K562 (cell line): ENCODE measurements around the gene PHKG2. TPM values are rescaled to one million over a fixed set of nuclear protein-coding genes. Genes with fewer than 3 reads are reported as not detected.
A peak's percentile ranks its signal among the peaks of the same experiment; 100 is the strongest.

Experiments
- ATAC-seq: fragments of 200-7000 bp; cut with Tn5 transposase; 3 replicates; pipeline ENCODE4 v1.9.1; 2020; ENCODE audit warnings: moderate library complexity
- BruUV-seq: library from RNA; stranded (reverse); fragments of 400-500 nt; replicated peaks from 2 replicates; lab custom pipeline; 2021; lab: Mats Ljungman, UMichigan
- CTCF ChIA-PET: fragments of 300-600 bp; formaldehyde crosslinking; extraction: SDS; loops from one replicate; lab custom pipeline; 2021; ENCODE audit warnings: low intra/inter-chr PET ratio; lab: Yijun Ruan, JAX
- POLR2A ChIA-PET: fragments of 300-600, 350-650 bp; sonication (Branson Sonifier 250); formaldehyde crosslinking; extraction: SDS; loops from one replicate; lab custom pipeline; 2021; ENCODE audit warnings: antibody characterized with exemption, inconsistent platforms; lab: Yijun Ruan, JAX
- DNase-seq, 4 experiments: peaks; one replicate each; pipeline versions ENCODE4 v3.0.0 to v3.0.0-alpha.2; 2011 to 2018; ENCODE audit warnings: low spot score in 3 of 4, mixed read lengths in 3 of 4; ENCODE audit errors: extremely low read depth in 1 of 4
- FAIRE-seq: peaks from 2 replicates; lab custom pipeline; 2011; peaks lifted over from hg19 to GRCh38; lab: Jason Lieb, UNC
- H2AFZ ChIP-seq: 2 replicates; pipeline ENCODE4 v1.6.0; 2011; ENCODE audit warnings: low read depth, low read length, control low read depth, inconsistent platforms
- H3K27ac ChIP-seq: fragments of 200-600 bp; 3 replicates; pipeline ENCODE4 v1.8.0; 2011; ENCODE audit warnings: low read depth, mild to moderate bottlenecking, control low read depth, inconsistent platforms, low read length, moderate library complexity, mixed read lengths; ENCODE audit errors: extremely low read depth
- H3K27me3 ChIP-seq, 2 experiments: fragments of 300-600 bp in 1 of 2; 2 replicates in 1 of 2; 3 replicates in 1 of 2; pipeline versions ENCODE4 v1.6.0 to v1.8.0; 2011; ENCODE audit warnings: inconsistent platforms in 2 of 2, low read length in 2 of 2, mild to moderate bottlenecking in 1 of 2, mixed read lengths in 1 of 2, moderate library complexity in 1 of 2; ENCODE audit not compliant: control insufficient read depth in 2 of 2, insufficient read depth in 2 of 2
- H3K36me3 ChIP-seq: fragments of 300-600 bp; 3 replicates; pipeline ENCODE4 v1.8.0; 2011; ENCODE audit warnings: mild to moderate bottlenecking, low read length, inconsistent platforms; ENCODE audit not compliant: control insufficient read depth, insufficient read depth
- H3K4me1 ChIP-seq, 2 experiments: fragments of 200-600 bp in 1 of 2; replicated peaks in 1 of 2; 2 replicates in 1 of 2; 3 replicates in 1 of 2; pipeline versions ENCODE4 v1.5.1 to v1.8.0; 2011; ENCODE audit warnings: inconsistent platforms in 2 of 2, low read length in 2 of 2, mild to moderate bottlenecking in 1 of 2, mixed read lengths in 1 of 2, moderate library complexity in 1 of 2; ENCODE audit not compliant: control insufficient read depth in 2 of 2, insufficient read depth in 2 of 2
- H3K4me2 ChIP-seq: 2 replicates; pipeline ENCODE4 v1.6.1; 2011; ENCODE audit warnings: low read length, control low read depth, inconsistent platforms, mixed read lengths; ENCODE audit not compliant: insufficient read depth
- H3K4me3 ChIP-seq: fragments of 200-600 bp; sonication (generic), shearing (Covaris generic); 2 replicates; pipeline ENCODE4 v1.5.1; 2016; ENCODE audit warnings: control low read depth, inconsistent platforms
- H3K79me2 ChIP-seq: fragments of 200-600 bp; 3 replicates; pipeline ENCODE4 v1.8.0; 2011; ENCODE audit warnings: low read length, inconsistent platforms; ENCODE audit not compliant: control insufficient read depth, insufficient read depth
- H3K9ac ChIP-seq, 2 experiments: 2 replicates each; pipeline versions ENCODE4 v1.6.0 to v1.6.1; 2011; ENCODE audit warnings: low read depth in 2 of 2, low read length in 2 of 2, control low read depth in 1 of 2, inconsistent platforms in 1 of 2, mild to moderate bottlenecking in 1 of 2, mixed read lengths in 1 of 2; ENCODE audit not compliant: insufficient read depth in 1 of 2
- H3K9me1 ChIP-seq: one replicate; pipeline ENCODE4 v1.6.0; 2011; ENCODE audit warnings: inconsistent platforms, mild to moderate bottlenecking, low read length, moderate library complexity; ENCODE audit not compliant: control insufficient read depth, insufficient read depth
- H3K9me3 ChIP-seq: replicated peaks from 2 replicates; pipeline ENCODE4 v1.5.1; 2011; ENCODE audit warnings: low read depth, low read length, inconsistent platforms; ENCODE audit not compliant: control insufficient read depth, insufficient read depth
- H4K20me1 ChIP-seq: replicated peaks from 2 replicates; pipeline ENCODE4 v1.6.1; 2011; ENCODE audit warnings: low read length, inconsistent platforms, mixed read lengths; ENCODE audit not compliant: control insufficient read depth, insufficient read depth
- CSDE1 ChIP-seq, 2 experiments: fragments of 450-650 bp; IDR thresholded peaks; 2 replicates each; pipeline ENCODE4 v1.6.1; 2016; ENCODE audit warnings: mild to moderate bottlenecking in 1 of 2
- EP400 ChIP-seq: fragments of 450-650 bp; IDR thresholded peaks from 2 replicates; pipeline ENCODE4 v1.6.1; 2017; ENCODE audit warnings: antibody characterized with exemption, mild to moderate bottlenecking, moderate library complexity
- HNRNPL ChIP-seq: fragments of 200-400 bp; formaldehyde crosslinking; IDR thresholded peaks from 2 replicates; pipeline ENCODE4 v1.6.1; 2017; ENCODE audit warnings: low read depth, mild to moderate bottlenecking, low read length
- L3MBTL2 ChIP-seq: fragments of 450-650 bp; IDR thresholded peaks from 2 replicates; pipeline ENCODE4 v1.6.1; 2016; ENCODE audit warnings: mild to moderate bottlenecking, moderate library complexity
- LARP7 ChIP-seq: fragments of 450-650 bp; IDR thresholded peaks from 2 replicates; pipeline ENCODE4 v1.6.1; 2016
- NFIC ChIP-seq: fragments of 450-650 bp; IDR thresholded peaks from 2 replicates; pipeline ENCODE4 v1.6.1; 2017; ENCODE audit warnings: mild to moderate bottlenecking, inconsistent platforms
- NR2C1 ChIP-seq, 2 experiments: fragments of 450-650 bp; IDR thresholded peaks; 2 replicates each; pipeline ENCODE4 v1.6.1; 2017; ENCODE audit warnings: mild to moderate bottlenecking in 2 of 2, antibody characterized with exemption in 1 of 2, inconsistent platforms in 1 of 2, missing compliant biosample characterization in 1 of 2, missing genetic modification characterization in 1 of 2
- POLR2AphosphoS5 ChIP-seq: IDR thresholded peaks from 2 replicates; pipeline ENCODE4 v1.6.1; 2011; ENCODE audit warnings: mild to moderate bottlenecking, low read depth, low read length, moderate library complexity; ENCODE audit not compliant: control insufficient read depth, insufficient read depth
- RAD21 ChIP-seq, 2 experiments: fragments of 250-450 bp in 1 of 2; fragments of 450-650 bp in 1 of 2; sonication (Bioruptor Pico) in 1 of 2; formaldehyde crosslinking in 1 of 2; IDR thresholded peaks in 1 of 2; conservative IDR thresholded peaks in 1 of 2; 2 replicates each; pipeline versions ENCODE4 v1.4.0 to v1.8.0; 2020 to 2022; ENCODE audit warnings: mild to moderate bottlenecking in 2 of 2, moderate library complexity in 1 of 2
- RBM22 ChIP-seq: fragments of 200-400 bp; formaldehyde crosslinking; IDR thresholded peaks from 2 replicates; pipeline ENCODE4 v1.6.1; 2018; ENCODE audit warnings: low read length, low read depth; ENCODE audit not compliant: poor library complexity, severe bottlenecking
- RUNX1 ChIP-seq: sonication (generic); IDR thresholded peaks from 2 replicates; pipeline ENCODE4 v1.6.1; 2016; ENCODE audit warnings: antibody characterized with exemption, low read depth
- ZNF146 ChIP-seq: IDR thresholded peaks from one replicate; pipeline ENCODE4 v1.6.1; 2018; ENCODE audit warnings: missing compliant biosample characterization; ENCODE audit not compliant: unreplicated experiment
- ZNF3 ChIP-seq: fragments of 250-450 bp; sonication (Bioruptor Pico); IDR thresholded peaks from 2 replicates; pipeline ENCODE4 v1.5.0; 2021; ENCODE audit warnings: mild to moderate bottlenecking, moderate library complexity
- WGBS: fragments of 100-300 bp; shearing (Covaris generic); methylation state at CpG from one replicate; pipeline ENCODE4 v1.1.6; 2016; ENCODE audit warnings: low coverage, mixed read lengths; ENCODE audit not compliant: insufficient coverage; ENCODE audit errors: missing lambda C conversion rate; 5-methylcytosine and 5-hydroxymethylcytosine counted together
- in situ Hi-C: fragments of 300-500 bp; cut with MboI; formaldehyde crosslinking; loops from 4 replicates; pipeline ENCODE4 v1.15.0; 2018; ENCODE audit warnings: inconsistent platforms, mixed read lengths
- intact Hi-C: fragments of 100-400 bp; cut with micrococcal nuclease; formaldehyde crosslinking; loops from 2 replicates; pipeline ENCODE4 v1.14.2; 2022
- polyA plus RNA-seq, 8 experiments: library from polyadenylated mRNA; depleted of rRNA in 4 of 8; stranded (reverse) in 5 of 8; unstranded in 3 of 8; fragments of >200 nt; fragmentation: Nextera tagmentation in 2 of 8; fragmentation: Illumina TruSeq in 1 of 8; extraction: Ambion mirVana in 2 of 8; extraction: Trizol in 1 of 8; gene quantifications; 2 replicates each; pipeline versions ENCODE4 v1.2.1 to v1.2.3, GENCODE V29; 2011 to 2014; ENCODE audit warnings: inconsistent platforms in 1 of 8, missing spikeins in 1 of 8
- total RNA-seq, 7 experiments: library from RNA; depleted of rRNA in 6 of 7; stranded (reverse); fragments of >200 nt in 6 of 7; fragmentation: Illumina TruSeq in 2 of 7; extraction: Trizol in 2 of 7; gene quantifications; 2 replicates each; pipeline versions ENCODE4 v1.2.1 to v1.2.3, GENCODE V29; 2011 to 2021; ENCODE audit warnings: low replicate concordance in 1 of 7
- TF ChIP-seq, protein P1 (sequence below): sonication (generic); formaldehyde crosslinking; IDR thresholded peaks from 2 replicates; pipeline ENCODE4 v1.9.0; 2022; ENCODE audit warnings: mild to moderate bottlenecking, missing genetic modification reagents
- TF ChIP-seq, protein P2 (sequence below): fragments of 200-800 bp; sonication (Bioruptor generic); IDR thresholded peaks from 2 replicates; pipeline ENCODE4 v1.6.1; 2017; ENCODE audit warnings: missing genetic modification characterization, missing compliant biosample characterization
- TF ChIP-seq, protein P3 (sequence below): fragments of 450-650 bp; formaldehyde crosslinking; IDR thresholded peaks from 2 replicates; pipeline ENCODE4 v1.4.0; 2022; ENCODE audit warnings: missing genetic modification characterization
- TF ChIP-seq, protein P4 (sequence below): sonication (generic); formaldehyde crosslinking; IDR thresholded peaks from 2 replicates; pipeline ENCODE4 v1.8.1; 2022; ENCODE audit warnings: missing genetic modification reagents

Gene PHKG2
- total and polyA plus RNA-seq, 9 of the 15 experiments (the other 6 are each of a cell fraction or from before 2014, with no cell fraction given) = 5.8 to 54.2 (median 30.7) TPM

DNA sequence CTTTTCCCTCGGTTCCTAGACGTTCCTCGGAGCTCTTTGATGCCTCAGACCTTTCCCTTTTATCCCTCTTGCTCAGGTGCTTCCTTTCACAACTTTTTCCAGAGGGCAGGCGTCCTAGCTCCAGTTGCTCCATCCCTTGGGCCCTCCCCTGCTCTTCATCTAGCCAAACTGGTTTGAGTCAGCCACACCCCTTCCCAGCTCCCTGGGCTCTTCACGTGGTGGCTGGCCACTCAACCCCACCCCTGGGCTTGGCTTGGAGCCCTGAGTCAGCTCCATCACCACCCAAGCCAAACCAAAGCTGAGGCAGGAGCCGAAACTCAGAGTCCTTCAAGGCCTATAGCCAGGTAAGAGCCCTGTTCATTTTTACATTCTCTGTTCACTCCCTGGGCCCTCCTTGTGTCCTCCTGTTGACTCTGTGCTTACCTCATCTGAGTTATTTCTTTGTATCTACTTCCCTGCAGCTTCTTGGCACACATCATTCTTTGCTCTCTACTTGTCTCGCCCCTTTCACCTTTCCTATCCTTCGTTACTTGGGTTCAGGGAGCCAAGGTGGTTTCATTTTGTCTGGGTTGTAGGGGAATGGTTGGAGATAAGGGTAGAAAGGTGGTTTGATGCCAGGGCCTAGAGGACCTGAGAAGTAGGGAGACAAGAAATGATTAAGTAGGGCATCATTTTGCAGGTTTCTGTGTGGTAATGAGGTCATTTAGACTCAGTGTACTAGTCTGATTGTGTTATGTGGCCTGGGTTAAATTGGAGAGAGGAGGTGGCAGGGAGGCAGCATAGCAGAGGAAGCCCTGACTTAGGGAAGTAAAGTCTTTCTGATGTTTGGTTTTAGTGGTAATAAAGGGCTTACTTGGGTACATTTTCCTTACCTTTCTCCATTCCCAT, 7.6 kb upstream of the PHKG2 start:
- no peak overlapping the region; the same call in 2 of the 3 replicates for H3K27ac ChIP-seq
- WGBS = 69% methylated on average over 7 of the region's 8 CpGs
- ChIA-PET POLR2A (interaction anchor here (0.5 to 1.0 kb wide), 3 partner anchors 10 to 104 kb away, joined by 3 read pairs; no protein-coding TSS in a partner anchor), CTCF (interaction anchor here (0.6 kb wide), 1 partner anchor 10 kb away, joined by 3 read pairs; no protein-coding TSS in a partner anchor)
- peaks cover 5% of the 10 kb centered on the region for H3K9me1 ChIP-seq
- no peak overlapping the region for H2AFZ ChIP-seq
- no peaks in the 10 kb centered on the region for H3K9me3 ChIP-seq
- no peaks in the 10 kb centered on the region for H3K27me3 ChIP-seq
- ATAC-seq (peak; percentile 90), DNase-seq (peak; percentile 54 to 74 (median 68)), FAIRE-seq (peak; percentile 80)
- peaks cover 10 to 23% of the 10 kb centered on the region in 2 experiments; a peak in 4 of 5 replicates for H3K4me1 ChIP-seq
- H3K36me3 ChIP-seq = peaks cover 95% of the 10 kb centered on the region
- BruUV-seq = no TSS peak
- no peaks in the 10 kb centered on the region; the same call in 2 of the 3 replicates for H3K79me2 ChIP-seq
- H4K20me1 ChIP-seq = no peaks in the 10 kb centered on the region
- no peak overlapping the region for H3K9ac ChIP-seq
- no peak overlapping the region for H3K4me2 ChIP-seq
- no peak overlapping the region for H3K4me3 ChIP-seq
- in situ Hi-C loops (no loop called here), intact Hi-C loops (no loop called here)
- TF ChIP-seq RBM22 = no peak
- TF ChIP-seq HNRNPL = no peak
- TF ChIP-seq CSDE1 (IDR thresholded peaks at IDR 0.05) = no peak
- TF ChIP-seq, protein P1, sequence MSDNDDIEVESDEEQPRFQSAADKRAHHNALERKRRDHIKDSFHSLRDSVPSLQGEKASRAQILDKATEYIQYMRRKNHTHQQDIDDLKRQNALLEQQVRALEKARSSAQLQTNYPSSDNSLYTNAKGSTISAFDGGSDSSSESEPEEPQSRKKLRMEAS (CRISPR knock-in tag) = 0 out of 2 replicates have a peak, but pooled peaks have one; percentile 25
- no peak for TF ChIP-seq ZNF3
- TF ChIP-seq ZNF146 (CRISPR knock-in tag) = no peak
- TF ChIP-seq RAD21 (CRISPR knock-in tag; conservative IDR thresholded peaks at IDR 0.05 in 1 of 2, IDR thresholded peaks at IDR 0.05 in 1 of 2) = no peak
- TF ChIP-seq EP400 = no peak
- no peak for TF ChIP-seq NR2C1 (IDR thresholded peaks at IDR 0.05)
- no peak for TF ChIP-seq NR2C1 (tag; IDR thresholded peaks at IDR 0.05)
- no peak for TF ChIP-seq L3MBTL2
- TF ChIP-seq, protein P2, sequence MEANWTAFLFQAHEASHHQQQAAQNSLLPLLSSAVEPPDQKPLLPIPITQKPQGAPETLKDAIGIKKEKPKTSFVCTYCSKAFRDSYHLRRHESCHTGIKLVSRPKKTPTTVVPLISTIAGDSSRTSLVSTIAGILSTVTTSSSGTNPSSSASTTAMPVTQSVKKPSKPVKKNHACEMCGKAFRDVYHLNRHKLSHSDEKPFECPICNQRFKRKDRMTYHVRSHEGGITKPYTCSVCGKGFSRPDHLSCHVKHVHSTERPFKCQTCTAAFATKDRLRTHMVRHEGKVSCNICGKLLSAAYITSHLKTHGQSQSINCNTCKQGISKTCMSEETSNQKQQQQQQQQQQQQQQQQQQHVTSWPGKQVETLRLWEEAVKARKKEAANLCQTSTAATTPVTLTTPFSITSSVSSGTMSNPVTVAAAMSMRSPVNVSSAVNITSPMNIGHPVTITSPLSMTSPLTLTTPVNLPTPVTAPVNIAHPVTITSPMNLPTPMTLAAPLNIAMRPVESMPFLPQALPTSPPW (CRISPR knock-in tag) = peak; percentile 17; the same call in 1 of the 2 replicates
- TF ChIP-seq, protein P3, sequence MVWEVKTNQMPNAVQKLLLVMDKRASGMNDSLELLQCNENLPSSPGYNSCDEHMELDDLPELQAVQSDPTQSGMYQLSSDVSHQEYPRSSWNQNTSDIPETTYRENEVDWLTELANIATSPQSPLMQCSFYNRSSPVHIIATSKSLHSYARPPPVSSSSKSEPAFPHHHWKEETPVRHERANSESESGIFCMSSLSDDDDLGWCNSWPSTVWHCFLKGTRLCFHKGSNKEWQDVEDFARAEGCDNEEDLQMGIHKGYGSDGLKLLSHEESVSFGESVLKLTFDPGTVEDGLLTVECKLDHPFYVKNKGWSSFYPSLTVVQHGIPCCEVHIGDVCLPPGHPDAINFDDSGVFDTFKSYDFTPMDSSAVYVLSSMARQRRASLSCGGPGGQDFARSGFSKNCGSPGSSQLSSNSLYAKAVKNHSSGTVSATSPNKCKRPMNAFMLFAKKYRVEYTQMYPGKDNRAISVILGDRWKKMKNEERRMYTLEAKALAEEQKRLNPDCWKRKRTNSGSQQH (CRISPR knock-in tag) = no peak
- TF ChIP-seq NFIC = peak; percentile 51
- peak; percentile 22; the same call in 1 of the 2 replicates for TF ChIP-seq POLR2AphosphoS5
- no peak for TF ChIP-seq RUNX1
- TF ChIP-seq LARP7 = no peak
- TF ChIP-seq, protein P4, sequence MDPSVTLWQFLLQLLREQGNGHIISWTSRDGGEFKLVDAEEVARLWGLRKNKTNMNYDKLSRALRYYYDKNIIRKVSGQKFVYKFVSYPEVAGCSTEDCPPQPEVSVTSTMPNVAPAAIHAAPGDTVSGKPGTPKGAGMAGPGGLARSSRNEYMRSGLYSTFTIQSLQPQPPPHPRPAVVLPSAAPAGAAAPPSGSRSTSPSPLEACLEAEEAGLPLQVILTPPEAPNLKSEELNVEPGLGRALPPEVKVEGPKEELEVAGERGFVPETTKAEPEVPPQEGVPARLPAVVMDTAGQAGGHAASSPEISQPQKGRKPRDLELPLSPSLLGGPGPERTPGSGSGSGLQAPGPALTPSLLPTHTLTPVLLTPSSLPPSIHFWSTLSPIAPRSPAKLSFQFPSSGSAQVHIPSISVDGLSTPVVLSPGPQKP (CRISPR knock-in tag) = no peak
